ENCODE measurements around the gene NXPH4. TPM values are rescaled to one million over a fixed set of nuclear protein-coding genes. Genes with fewer than 3 reads are reported as not detected.

NXPH4 gene
- total and polyA plus RNA-seq, 4 experiments from 2014 or later: not detected

DNA sequence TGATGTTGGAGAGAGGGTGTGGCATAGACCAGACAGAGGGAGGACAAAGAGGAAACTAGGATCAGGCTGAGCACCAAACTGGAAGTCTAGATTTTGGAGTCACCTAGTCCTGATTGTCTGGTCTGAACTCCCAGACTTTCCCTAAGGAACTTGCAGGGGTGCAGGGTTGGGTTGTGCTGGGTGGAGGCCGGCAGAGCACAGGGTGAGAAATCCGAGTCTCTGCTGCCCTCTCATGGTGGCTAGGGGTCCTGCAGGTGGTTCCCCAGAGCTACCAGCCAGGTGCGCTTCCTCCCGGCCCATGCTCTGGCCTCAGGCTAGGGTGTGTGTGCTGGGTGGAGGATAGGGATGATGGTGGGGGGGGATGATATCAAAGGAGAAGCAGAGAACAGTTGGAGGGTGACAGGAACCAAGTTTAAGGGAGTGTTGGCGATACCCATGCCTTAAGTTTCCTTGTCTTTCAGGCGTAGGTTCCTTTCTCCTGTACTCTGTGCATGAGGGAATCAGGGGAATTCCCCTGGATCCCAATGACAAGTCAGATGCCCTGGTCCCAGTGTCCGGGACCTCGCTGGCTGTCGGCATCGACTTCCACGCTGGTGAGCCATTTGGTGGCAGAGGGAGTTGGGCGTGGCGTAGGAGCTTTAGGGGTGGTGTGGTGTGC, 33.5 kb upstream of the NXPH4 start:
- Histone ChIP-seq H3K36me3 (ENCODE audit: insufficient read depth, low read length) (no peaks in the 10 kb centered on the region), H3K9me3 (ENCODE audit: control insufficient read depth in 1 of 2, low read length in 2 of 2) (no peaks in the 10 kb centered on the region), H3K4me3 (ENCODE audit: low read length in 2 of 2) (no peak overlapping the region), H3K4me1 (ENCODE audit: insufficient read depth, low read length) (no peaks in the 10 kb centered on the region), H3K27ac (ENCODE audit: low read depth, low read length) (no peak overlapping the region), H3K27me3 (ENCODE audit: insufficient read depth, low read length) (no peaks in the 10 kb centered on the region)
- Mint-ChIP-seq H3K36me3 (no peaks in the 10 kb centered on the region), H3K4me3 (no peak overlapping the region), H3K4me1 (peaks cover 2 to 7% (median 5%) of the 10 kb centered on the region in 4 donors), H3K27me3 (peaks cover 0 to 2% of the 10 kb centered on the region in 2 donors), H3K9me3 (no peaks in the 10 kb centered on the region), H3K27ac (peak overlapping the region in 1 of 7 donors; percentile 70)
- ChIA-PET POLR2A (ENCODE audit: partially characterized antibody) (interaction anchor here (1.0 to 2.2 kb wide), 4 partner anchors 55 to 114 kb away, joined by 4 to 11 read pairs (median 6); partner anchors contain the start of genes LRP1 and STAT6), CTCF (ENCODE audit: partially characterized antibody) (interaction anchor here (0.8 to 11.8 kb wide), 11 partner anchors 11 to 121 kb away, joined by 3 to 207 read pairs (median 8); partner anchors contain the start of genes LRP1 and STAT6)
- intact Hi-C loops (cut with micrococcal nuclease): loop anchor here (1.0 to 5.0 kb wide), 4 partner anchors 59 to 426 kb away; partner anchors contain the start of gene ZBTB39
- DNase-seq: peak; percentile 71 to 75 (median 73)

DNA sequence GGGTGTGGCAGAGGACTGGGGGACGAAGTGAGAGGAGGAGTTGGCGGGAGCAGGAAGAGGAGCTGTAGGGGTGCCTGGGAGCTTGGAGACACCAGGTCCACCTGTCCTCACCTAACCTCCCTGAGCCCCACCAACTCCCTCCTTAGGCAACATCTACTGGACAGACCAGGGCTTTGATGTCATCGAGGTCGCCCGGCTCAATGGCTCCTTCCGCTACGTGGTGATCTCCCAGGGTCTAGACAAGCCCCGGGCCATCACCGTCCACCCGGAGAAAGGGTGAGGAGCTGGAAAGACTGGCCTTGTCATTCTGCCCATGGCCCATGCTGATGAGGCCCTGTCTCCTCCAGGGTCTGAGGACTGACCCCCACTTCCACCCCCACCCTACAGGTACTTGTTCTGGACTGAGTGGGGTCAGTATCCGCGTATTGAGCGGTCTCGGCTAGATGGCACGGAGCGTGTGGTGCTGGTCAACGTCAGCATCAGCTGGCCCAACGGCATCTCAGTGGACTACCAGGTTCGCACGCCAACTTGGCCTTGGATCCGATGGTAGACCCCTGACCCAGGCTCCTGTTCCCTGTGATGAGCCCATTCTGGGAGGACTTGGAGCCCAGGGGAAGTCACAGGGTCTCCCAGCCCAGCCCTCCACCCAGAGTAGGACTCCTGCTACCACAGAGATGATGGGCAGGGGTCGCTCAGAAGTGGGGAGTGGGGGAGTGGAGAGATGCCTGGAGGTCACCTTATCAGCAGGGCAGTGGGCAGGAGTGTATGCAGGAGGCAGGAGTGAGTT, 32.5 kb upstream of the NXPH4 start:
- no peaks in the 10 kb centered on the region for H3K9me3 Mint-ChIP-seq
- peaks cover 0 to 2% of the 10 kb centered on the region in 2 donors for H3K27me3 Mint-ChIP-seq
- CTCF ChIA-PET (ENCODE audit: partially characterized antibody): interaction anchor here (0.8 to 11.8 kb wide), 6 partner anchors 13 to 122 kb away, joined by 3 to 207 read pairs (median 10); partner anchors contain the start of genes LRP1 and STAT6
- peak in 1 of 5 donors; percentile 9 for DNase-seq
- no peak overlapping the region for H3K27ac Mint-ChIP-seq
- POLR2A ChIA-PET (ENCODE audit: partially characterized antibody): interaction anchor here (1.0 to 2.2 kb wide), 2 partner anchors 60 to 115 kb away, joined by 4 to 11 read pairs; no protein-coding TSS in a partner anchor
- H3K4me1 ChIP-seq (ENCODE audit: insufficient read depth, low read length): no peaks in the 10 kb centered on the region
- H3K4me3 ChIP-seq (ENCODE audit: low read length in 2 of 2): no peak overlapping the region
- no peak overlapping the region for H3K4me3 Mint-ChIP-seq
- no peaks in the 10 kb centered on the region for H3K27me3 ChIP-seq (ENCODE audit: insufficient read depth, low read length)
- no peaks in the 10 kb centered on the region for H3K9me3 ChIP-seq (ENCODE audit: control insufficient read depth in 1 of 2, low read length in 2 of 2)
- no peak overlapping the region for H3K27ac ChIP-seq (ENCODE audit: low read depth, low read length)
- H3K36me3 ChIP-seq (ENCODE audit: insufficient read depth, low read length): no peaks in the 10 kb centered on the region
- intact Hi-C loops (cut with micrococcal nuclease): loop anchor here (1.0 to 5.0 kb wide), 4 partner anchors 60 to 427 kb away; partner anchors contain the start of gene ZBTB39
- no peaks in the 10 kb centered on the region for H3K36me3 Mint-ChIP-seq
- peaks cover 2 to 7% (median 5%) of the 10 kb centered on the region in 4 donors for H3K4me1 Mint-ChIP-seq

DNA sequence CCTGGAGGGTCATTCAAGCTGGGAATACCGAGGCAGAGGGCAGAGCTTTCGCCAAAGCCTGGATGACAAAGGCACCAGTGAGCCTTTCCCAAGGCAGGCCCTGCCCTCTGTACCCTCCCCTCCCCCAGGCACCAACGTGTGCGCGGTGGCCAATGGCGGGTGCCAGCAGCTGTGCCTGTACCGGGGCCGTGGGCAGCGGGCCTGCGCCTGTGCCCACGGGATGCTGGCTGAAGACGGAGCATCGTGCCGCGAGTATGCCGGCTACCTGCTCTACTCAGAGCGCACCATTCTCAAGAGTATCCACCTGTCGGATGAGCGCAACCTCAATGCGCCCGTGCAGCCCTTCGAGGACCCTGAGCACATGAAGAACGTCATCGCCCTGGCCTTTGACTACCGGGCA, 31.2 kb upstream of the NXPH4 start:
- Histone ChIP-seq H3K27me3 (ENCODE audit: insufficient read depth, low read length) (no peaks in the 10 kb centered on the region), H3K36me3 (ENCODE audit: insufficient read depth, low read length) (no peaks in the 10 kb centered on the region), H3K4me3 (ENCODE audit: low read length in 2 of 2) (no peak overlapping the region), H3K4me1 (ENCODE audit: insufficient read depth, low read length) (no peaks in the 10 kb centered on the region), H3K9me3 (ENCODE audit: control insufficient read depth in 1 of 2, low read length in 2 of 2) (no peaks in the 10 kb centered on the region), H3K27ac (ENCODE audit: low read depth, low read length) (no peak overlapping the region)
- no peaks in the 10 kb centered on the region for H3K36me3 Mint-ChIP-seq
- H3K27me3 Mint-ChIP-seq: peaks cover 0 to 2% of the 10 kb centered on the region in 2 donors
- H3K9me3 Mint-ChIP-seq: no peaks in the 10 kb centered on the region
- intact Hi-C loops (cut with micrococcal nuclease): no loop called here
- POLR2A ChIA-PET (ENCODE audit: partially characterized antibody): no interaction called here
- DNase-seq: peak in 1 of 5 donors; percentile 5
- no peak overlapping the region for H3K27ac Mint-ChIP-seq
- CTCF ChIA-PET (ENCODE audit: partially characterized antibody): interaction anchor here (1.7 to 11.8 kb wide), 3 partner anchors 10 to 60 kb away, joined by 5 to 207 read pairs (median 49); partner anchors contain the start of gene LRP1
- H3K4me3 Mint-ChIP-seq: no peak overlapping the region
- peaks cover 2 to 7% (median 5%) of the 10 kb centered on the region in 4 donors for H3K4me1 Mint-ChIP-seq

DNA sequence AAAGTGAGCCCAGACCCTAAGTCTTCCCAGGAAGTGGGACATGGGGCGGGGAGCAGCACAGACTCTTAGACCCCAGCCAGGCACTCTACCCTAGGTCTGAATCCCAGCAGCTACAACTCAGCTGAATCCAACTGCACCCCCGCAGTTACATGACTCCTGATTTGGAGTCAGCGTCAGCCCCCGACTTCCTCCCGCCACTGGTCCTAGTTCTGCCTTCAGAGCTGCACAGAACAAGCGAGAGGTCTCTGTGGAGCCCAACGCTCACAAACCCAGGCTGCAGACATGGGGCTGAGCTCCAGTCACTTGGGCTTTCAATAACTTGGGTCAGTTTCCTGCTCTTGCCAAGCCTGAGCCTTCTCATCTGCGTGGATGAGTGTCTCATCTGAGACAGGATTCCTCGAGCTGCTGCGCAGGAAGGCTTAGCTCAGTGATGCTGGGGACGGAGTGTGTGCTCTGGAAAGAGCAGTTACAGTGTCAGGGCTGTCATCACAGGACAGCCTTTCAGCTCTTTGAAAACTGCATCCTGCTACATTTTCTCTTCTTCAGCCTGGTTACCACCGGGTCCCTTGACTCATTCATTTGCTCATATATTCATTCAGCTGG, 30.6 kb upstream of the NXPH4 start:
- POLR2A ChIA-PET (ENCODE audit: partially characterized antibody): no interaction called here

DNA sequence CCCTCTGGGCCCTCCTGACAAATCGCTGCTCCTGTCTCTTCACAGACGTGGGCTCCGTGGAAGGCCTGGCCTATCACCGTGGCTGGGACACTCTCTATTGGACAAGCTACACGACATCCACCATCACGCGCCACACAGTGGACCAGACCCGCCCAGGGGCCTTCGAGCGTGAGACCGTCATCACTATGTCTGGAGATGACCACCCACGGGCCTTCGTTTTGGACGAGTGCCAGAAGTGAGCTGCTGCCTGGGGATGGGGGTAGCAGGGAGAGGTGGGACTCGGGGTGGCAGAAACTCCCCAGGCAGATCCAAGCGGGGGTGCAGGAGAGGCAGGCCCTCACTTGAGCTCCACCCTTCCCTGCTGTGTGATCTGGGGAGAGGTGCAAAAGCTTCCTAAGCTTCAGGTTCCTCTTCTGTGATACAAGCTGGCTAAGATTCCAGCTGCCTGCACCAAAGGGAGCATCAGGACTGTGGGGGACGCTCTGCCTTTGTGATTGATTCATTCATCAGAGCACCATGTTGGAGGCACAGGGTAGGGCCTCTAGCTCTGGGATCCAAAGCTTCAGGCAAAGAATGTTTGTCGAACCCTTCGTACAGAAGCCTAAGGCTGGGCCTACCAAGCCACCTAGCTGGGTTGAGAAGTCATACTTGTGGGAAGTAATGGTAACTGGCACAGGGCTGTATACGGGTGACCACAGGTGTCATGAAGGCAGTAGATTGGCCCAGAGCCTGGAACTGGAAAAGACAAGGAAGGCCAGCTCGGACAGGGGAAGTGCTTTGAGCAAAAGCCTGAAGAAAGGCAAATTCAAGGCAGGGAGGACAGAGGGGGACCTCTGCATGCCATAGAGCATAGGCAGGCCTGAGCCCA, 29.1 kb upstream of the NXPH4 start:
- Histone ChIP-seq H3K4me1 (ENCODE audit: insufficient read depth, low read length) (no peaks in the 10 kb centered on the region), H3K27me3 (ENCODE audit: insufficient read depth, low read length) (no peaks in the 10 kb centered on the region), H3K27ac (ENCODE audit: low read depth, low read length) (no peak overlapping the region), H3K36me3 (ENCODE audit: insufficient read depth, low read length) (no peaks in the 10 kb centered on the region), H3K9me3 (ENCODE audit: control insufficient read depth in 1 of 2, low read length in 2 of 2) (no peaks in the 10 kb centered on the region), H3K4me3 (ENCODE audit: low read length in 2 of 2) (no peak overlapping the region)
- H3K27me3 Mint-ChIP-seq: peaks cover 0 to 2% of the 10 kb centered on the region in 2 donors
- peak in 1 of 5 donors; percentile 22 for DNase-seq
- intact Hi-C loops (cut with micrococcal nuclease): no loop called here
- no peaks in the 10 kb centered on the region for H3K9me3 Mint-ChIP-seq
- POLR2A ChIA-PET (ENCODE audit: partially characterized antibody): no interaction called here
- CTCF ChIA-PET (ENCODE audit: partially characterized antibody): interaction anchor here (1.7 to 11.8 kb wide), 3 partner anchors 12 to 62 kb away, joined by 5 to 207 read pairs (median 49); partner anchors contain the start of gene LRP1
- H3K36me3 Mint-ChIP-seq: no peaks in the 10 kb centered on the region
- peaks cover 3 to 7% (median 5%) of the 10 kb centered on the region in 4 donors for H3K4me1 Mint-ChIP-seq
- H3K4me3 Mint-ChIP-seq: no peak overlapping the region
- no peak overlapping the region for H3K27ac Mint-ChIP-seq

More for the DNA sequence above, 30.6 kb upstream of the NXPH4 start:
- H3K9me3 Mint-ChIP-seq: no peaks in the 10 kb centered on the region
- H3K27ac Mint-ChIP-seq: no peak overlapping the region
- Histone ChIP-seq H3K27ac (ENCODE audit: low read depth, low read length) (no peak overlapping the region), H3K4me3 (ENCODE audit: low read length in 2 of 2) (no peak overlapping the region), H3K9me3 (ENCODE audit: control insufficient read depth in 1 of 2, low read length in 2 of 2) (no peaks in the 10 kb centered on the region), H3K27me3 (ENCODE audit: insufficient read depth, low read length) (no peaks in the 10 kb centered on the region), H3K36me3 (ENCODE audit: insufficient read depth, low read length) (no peaks in the 10 kb centered on the region), H3K4me1 (ENCODE audit: insufficient read depth, low read length) (no peaks in the 10 kb centered on the region)
- intact Hi-C loops (cut with micrococcal nuclease): no loop called here
- no peak overlapping the region for H3K4me3 Mint-ChIP-seq
- H3K27me3 Mint-ChIP-seq: peaks cover 0 to 2% of the 10 kb centered on the region in 2 donors
- H3K36me3 Mint-ChIP-seq: no peaks in the 10 kb centered on the region
- peaks cover 2 to 7% (median 5%) of the 10 kb centered on the region in 4 donors for H3K4me1 Mint-ChIP-seq
- CTCF ChIA-PET (ENCODE audit: partially characterized antibody): interaction anchor here (1.0 to 11.8 kb wide), 4 partner anchors 10 to 61 kb away, joined by 3 to 207 read pairs (median 27); partner anchors contain the start of gene LRP1
- DNase-seq: peak in 1 of 5 donors; percentile 27

DNA sequence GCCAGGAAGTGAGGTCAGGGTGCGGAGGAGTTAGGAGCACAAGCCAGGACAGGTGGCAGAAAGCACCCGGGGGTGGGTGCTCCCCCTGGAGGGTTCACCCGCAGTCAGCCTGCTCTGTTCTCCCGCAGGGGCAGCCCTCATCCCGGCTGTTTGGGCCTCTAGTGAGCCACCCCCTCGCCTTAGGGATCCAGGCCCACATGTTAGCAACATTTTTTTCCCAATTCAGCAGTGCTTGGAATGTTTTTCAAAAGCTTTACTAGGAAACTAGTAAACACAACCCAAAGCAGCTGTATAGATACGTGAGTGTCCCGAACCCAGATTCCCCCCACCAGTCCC, 28.5 kb upstream of the NXPH4 start:
- Mint-ChIP-seq H3K9me3 (no peaks in the 10 kb centered on the region), H3K36me3 (no peaks in the 10 kb centered on the region), H3K27ac (no peak overlapping the region), H3K27me3 (peaks cover 0 to under 1% of the 10 kb centered on the region in 2 donors), H3K4me1 (peaks cover under 1 to 2% (median 1%) of the 10 kb centered on the region in 4 donors), H3K4me3 (no peak overlapping the region)
- POLR2A ChIA-PET (ENCODE audit: partially characterized antibody): no interaction called here
- CTCF ChIA-PET (ENCODE audit: partially characterized antibody): interaction anchor here (7.3 to 11.8 kb wide), 2 partner anchors 16 to 63 kb away, joined by 49 to 207 read pairs; partner anchors contain the start of gene LRP1
- H3K27ac ChIP-seq (ENCODE audit: low read depth, low read length): no peak overlapping the region
- no peaks in the 10 kb centered on the region for H3K27me3 ChIP-seq (ENCODE audit: insufficient read depth, low read length)
- H3K9me3 ChIP-seq (ENCODE audit: control insufficient read depth in 1 of 2, low read length in 2 of 2): no peaks in the 10 kb centered on the region
- DNase-seq: peak in 1 of 5 donors; percentile 3
- intact Hi-C loops (cut with micrococcal nuclease): no loop called here
- no peak overlapping the region for H3K4me3 ChIP-seq (ENCODE audit: low read length in 2 of 2)
- no peaks in the 10 kb centered on the region for H3K4me1 ChIP-seq (ENCODE audit: insufficient read depth, low read length)
- no peaks in the 10 kb centered on the region for H3K36me3 ChIP-seq (ENCODE audit: insufficient read depth, low read length)
